IMR-90 (cell line): ENCODE results near the gene ZNF774. TPM values are rescaled to one million over a fixed set of nuclear protein-coding genes. Genes with fewer than 3 reads are reported as not detected.
A peak's percentile ranks its signal among the peaks of the same experiment; 100 is the strongest.

Experiments used
- ATAC-seq: fragments of 200-7000 bp; cut with Tn5 transposase; 2 replicates; pipeline ENCODE4 v1.9.1; 2020; ENCODE audit warnings: low read depth, mild to moderate bottlenecking, moderate library complexity
- BruUV-seq: library from RNA; stranded (reverse); fragments of 400-500 nt; replicated peaks from 2 replicates; lab custom pipeline; 2021; lab: Mats Ljungman, UMichigan
- CTCF ChIA-PET: fragments of 300-600 bp; formaldehyde crosslinking; extraction: SDS; loops from one replicate; lab custom pipeline; 2021; ENCODE audit warnings: antibody characterized with exemption; lab: Yijun Ruan, JAX
- POLR2A ChIA-PET: fragments of 300-600 bp; sonication (Branson Sonifier 250); formaldehyde crosslinking; loops from one replicate; lab custom pipeline; 2022; ENCODE audit warnings: antibody characterized with exemption; ENCODE audit not compliant: unreplicated experiment; lab: Charles Lee
- DNase-seq: peaks from one replicate; pipeline ENCODE4 v3.0.0; 2013
- H2AFZ ChIP-seq: replicated peaks from 2 replicates; pipeline ENCODE3; 2013; ENCODE audit warnings: low read length, mild to moderate bottlenecking; ENCODE audit not compliant: poor library complexity
- H2AK5ac ChIP-seq: 2 replicates; pipeline ENCODE4 v1.6.1; 2013; ENCODE audit warnings: low read depth, low read length, inconsistent platforms
- H2AK9ac ChIP-seq: replicated peaks from 2 replicates; pipeline ENCODE3; 2013; ENCODE audit warnings: mild to moderate bottlenecking, low read depth, low read length, moderate library complexity; ENCODE audit not compliant: poor library complexity
- H2BK120ac ChIP-seq: 2 replicates; pipeline ENCODE4 v1.6.1; 2013; ENCODE audit warnings: low read depth, low read length, inconsistent platforms
- H2BK15ac ChIP-seq: 3 replicates; pipeline ENCODE4 v1.6.1; 2013; ENCODE audit warnings: low read depth, low read length, inconsistent platforms
- H2BK20ac ChIP-seq: 2 replicates; pipeline ENCODE4 v1.6.1; 2013; ENCODE audit warnings: low read depth, mild to moderate bottlenecking, inconsistent platforms, low read length, moderate library complexity
- H2BK5ac ChIP-seq: 2 replicates; pipeline ENCODE4 v1.6.1; 2013; ENCODE audit warnings: mild to moderate bottlenecking, low read depth, low read length, inconsistent platforms; ENCODE audit not compliant: poor library complexity, severe bottlenecking
- H3K14ac ChIP-seq: replicated peaks from 2 replicates; pipeline ENCODE4 v1.6.1; 2013; ENCODE audit warnings: low read depth, low read length, inconsistent platforms
- H3K18ac ChIP-seq: 2 replicates; pipeline ENCODE4 v1.6.1; 2013; ENCODE audit warnings: low read depth, low read length, control low read depth
- H3K23ac ChIP-seq: 2 replicates; pipeline ENCODE4 v1.6.1; 2013; ENCODE audit warnings: low read depth, low read length, inconsistent platforms
- H3K27ac ChIP-seq: 2 replicates; pipeline ENCODE4 v1.5.1; 2013; ENCODE audit warnings: mild to moderate bottlenecking, control low read depth, low read length; ENCODE audit not compliant: insufficient read depth
- H3K27me3 ChIP-seq: 2 replicates; pipeline ENCODE4 v1.6.1; 2013; ENCODE audit warnings: low read length; ENCODE audit not compliant: control insufficient read depth, insufficient read depth
- H3K36me3 ChIP-seq: 2 replicates; pipeline ENCODE4 v1.6.1; 2013; ENCODE audit warnings: low read length, mixed read lengths; ENCODE audit not compliant: control insufficient read depth, insufficient read depth
- H3K4ac ChIP-seq: 2 replicates; pipeline ENCODE4 v1.6.1; 2013; ENCODE audit warnings: low read depth, low read length, inconsistent platforms
- H3K4me1 ChIP-seq: 2 replicates; pipeline ENCODE4 v1.6.1; 2013; ENCODE audit warnings: low read length, mixed read lengths; ENCODE audit not compliant: control insufficient read depth, insufficient read depth
- H3K4me2 ChIP-seq: 2 replicates; pipeline ENCODE4 v1.6.1; 2013; ENCODE audit warnings: low read depth, mild to moderate bottlenecking, control low read depth, low read length, moderate library complexity
- H3K4me3 ChIP-seq: 2 replicates; pipeline ENCODE4 v1.5.1; 2013; ENCODE audit warnings: low read depth, mild to moderate bottlenecking, control low read depth, low read length, moderate library complexity; ENCODE audit not compliant: insufficient read depth
- H3K56ac ChIP-seq: 2 replicates; pipeline ENCODE4 v1.6.1; 2013; ENCODE audit warnings: low read length, inconsistent platforms; ENCODE audit not compliant: insufficient read depth; ENCODE audit errors: extremely low read depth
- H3K79me1 ChIP-seq, 2 experiments: 2 replicates each; pipeline ENCODE4 v1.6.1; 2013; ENCODE audit warnings: low read length in 2 of 2, inconsistent platforms in 1 of 2, low read depth in 1 of 2
- H3K9ac ChIP-seq: 2 replicates; pipeline ENCODE4 v1.6.1; 2013; ENCODE audit warnings: low read depth, low read length, control low read depth
- H3K9me1 ChIP-seq: 2 replicates; pipeline ENCODE4 v1.6.1; 2013; ENCODE audit warnings: low read length, inconsistent platforms; ENCODE audit not compliant: insufficient read depth
- H3K9me3 ChIP-seq: 2 replicates; pipeline ENCODE4 v1.6.1; 2013; ENCODE audit warnings: low read length; ENCODE audit not compliant: control insufficient read depth, insufficient read depth
- H4K20me1 ChIP-seq: 2 replicates; pipeline ENCODE4 v1.6.1; 2013; ENCODE audit warnings: low read length, inconsistent platforms; ENCODE audit not compliant: insufficient read depth
- H4K5ac ChIP-seq: 2 replicates; pipeline ENCODE4 v1.6.1; 2013; ENCODE audit warnings: mild to moderate bottlenecking, low read depth, low read length, control low read depth
- H4K8ac ChIP-seq, 2 experiments: 2 replicates each; pipeline ENCODE4 v1.6.1; 2013; ENCODE audit warnings: low read depth in 2 of 2, low read length in 2 of 2, control low read depth in 1 of 2, inconsistent platforms in 1 of 2
- H4K91ac ChIP-seq: 2 replicates; pipeline ENCODE4 v1.6.1; 2013; ENCODE audit warnings: low read depth, low read length, inconsistent platforms; ENCODE audit not compliant: insufficient read depth
- CEBPB ChIP-seq: IDR thresholded peaks from 2 replicates; pipeline ENCODE4 v1.6.1; 2012; ENCODE audit warnings: low read depth, low read length, improper control_type of control experiment
- ELK1 ChIP-seq: fragments of 150-350 bp; IDR thresholded peaks from 2 replicates; pipeline ENCODE4 v1.6.1; 2016; ENCODE audit warnings: low read depth, mild to moderate bottlenecking, low read length, moderate library complexity, borderline replicate concordance
- FOS ChIP-seq: fragments of 150-350 bp; IDR thresholded peaks from 2 replicates; pipeline ENCODE4 v1.6.1; 2016; ENCODE audit warnings: low read depth, low read length
- WGBS, 2 experiments: methylation state at CpG; one replicate each; pipeline versions ENCODE4 v1.1.5 to v1.1.7; 2013; ENCODE audit warnings: missing lambda C conversion rate in 2 of 2; ENCODE audit not compliant: insufficient read length in 1 of 2; ENCODE audit errors: extremely low coverage in 2 of 2; 5-methylcytosine and 5-hydroxymethylcytosine counted together
- dilution Hi-C: fragments of 300-500 bp; cut with HindIII; formaldehyde crosslinking; loops from one replicate; pipeline ENCODE4 v1.14.3; 2018; ENCODE audit warnings: low sequenced_read_pairs; ENCODE audit not compliant: unreplicated experiment
- in situ Hi-C: fragments of 300-500 bp; cut with MboI; formaldehyde crosslinking; loops from 3 replicates; pipeline ENCODE4 v1.14.3; 2019; ENCODE audit warnings: low sequenced_read_pairs, inconsistent platforms, mixed read lengths
- intact Hi-C: fragments of 100-400 bp; cut with micrococcal nuclease; formaldehyde crosslinking; loops from 2 replicates; pipeline ENCODE4 v1.10.0; 2022
- polyA plus RNA-seq, 3 experiments: library from polyadenylated mRNA; depleted of rRNA; stranded (reverse); fragments of >200 nt; gene quantifications; 2 replicates each; pipeline ENCODE4 v1.2.3, GENCODE V29; 2012; ENCODE audit warnings: low replicate concordance in 1 of 3
- total RNA-seq: library from RNA; depleted of rRNA; stranded (reverse); fragments of >200 nt; gene quantifications from 2 replicates; pipeline ENCODE4 v1.2.3, GENCODE V29; 2012

The ZNF774 gene
- total and polyA plus RNA-seq, 2 of the 4 experiments (the other 2 are of a cell fraction), result 0.91 to 1.1 TPM

DNA sequence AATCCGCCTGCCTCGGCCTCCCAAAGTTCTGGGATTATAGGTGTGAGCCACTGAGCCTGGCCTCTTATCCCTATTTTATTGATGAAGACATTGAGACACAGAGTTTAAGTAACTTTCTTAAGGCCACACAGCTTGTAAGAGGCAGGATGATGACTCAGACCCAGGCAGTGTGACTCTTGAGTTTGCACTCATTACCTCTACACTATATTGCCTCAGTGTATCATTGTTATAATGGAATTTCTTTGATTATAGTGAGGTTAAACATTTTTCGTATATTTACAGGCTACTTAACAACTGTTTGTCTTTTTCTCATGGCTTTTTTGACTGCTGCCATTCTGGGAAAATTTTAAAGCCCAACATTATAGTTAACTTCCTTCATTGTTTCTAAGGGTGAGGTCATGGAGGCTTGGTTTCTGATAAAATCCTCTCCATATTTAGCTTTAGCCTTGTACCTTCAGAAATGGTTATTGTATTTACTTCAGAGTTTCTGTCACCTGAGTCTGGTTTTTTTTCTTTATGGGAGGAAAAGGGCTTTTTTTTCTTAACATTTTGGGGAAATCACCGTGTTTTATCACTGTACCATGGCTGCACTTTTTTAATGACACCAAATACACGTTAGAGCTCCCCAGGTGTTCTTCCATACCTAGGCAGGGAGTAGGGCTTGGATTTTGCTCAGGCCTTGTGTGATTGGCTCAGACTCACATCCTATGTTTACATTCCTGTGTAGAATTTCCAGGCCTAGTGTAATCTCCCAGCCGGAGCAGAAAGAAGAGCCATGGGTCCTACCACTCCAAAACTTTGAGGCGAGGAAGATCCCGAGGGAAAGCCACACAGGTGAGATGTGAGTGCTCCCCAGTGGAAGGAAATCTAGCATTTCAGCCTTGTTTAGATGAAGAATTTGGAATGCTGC, 6.3 kb downstream of the ZNF774 start:
- WGBS, 2 experiments, result no CpG with 5 or more reads among the region's 8 CpGs

More for the DNA sequence above, 6.3 kb downstream of the ZNF774 start:
- Histone ChIP-seq H2BK20ac (no peak overlapping the region), H3K9ac (no peak overlapping the region), H4K8ac (peak overlapping the region in 1 of 2 experiments; percentile 7; a peak in 1 of 4 replicates), H4K91ac (no peak overlapping the region), H3K4me3 (no peak overlapping the region), H3K9me1 (peaks cover 4% of the 10 kb centered on the region; the same call in 1 of the 2 replicates), H3K4ac (peak overlapping the region; percentile 6; the same call in 1 of the 2 replicates), H2AK9ac (no peak overlapping the region), H4K5ac (0 out of 2 replicates have a peak overlapping the region, but pooled peaks have one; percentile 12), H4K20me1 (no peaks in the 10 kb centered on the region), H2BK5ac (no peak overlapping the region), H3K36me3 (no peaks in the 10 kb centered on the region), H3K79me1 (0 out of 4 replicates have a peak, but pooled peaks cover 0 to 1% of the 10 kb centered on the region in 2 experiments), H2AK5ac (0 out of 2 replicates have a peak overlapping the region, but pooled peaks have one; percentile 31), H3K27me3 (no peaks in the 10 kb centered on the region), H2BK120ac (no peak overlapping the region; the same call in 1 of the 2 replicates), H3K4me1 (peaks cover 11% of the 10 kb centered on the region), H2BK15ac (peak overlapping the region; percentile 2; the same call in 1 of the 3 replicates), H3K14ac (0 out of 2 replicates have a peak overlapping the region, but pooled peaks have one; percentile 8), H3K9me3 (no peaks in the 10 kb centered on the region), H3K56ac (no peak overlapping the region), H3K23ac (no peak overlapping the region), H3K4me2 (no peak overlapping the region), H3K18ac (no peak overlapping the region), H3K27ac (no peak overlapping the region), H2AFZ (no peak overlapping the region)
- CTCF ChIA-PET, result interaction anchor here (0.6 kb wide), 1 partner anchor 496 kb away, joined by 4 read pairs; no protein-coding TSS in a partner anchor
- no TSS peak for BruUV-seq
- dilution Hi-C loops (no loop called here), intact Hi-C loops (no loop called here), in situ Hi-C loops (no loop called here)
- POLR2A ChIA-PET, result no interaction called here
- DNase-seq (peak; percentile 81), ATAC-seq (peak; percentile 58; the same call in 1 of the 2 replicates)
- TF ChIP-seq ELK1, result no peak
- peak; percentile 44; the same call in 1 of the 2 replicates for TF ChIP-seq CEBPB
- TF ChIP-seq FOS, result peak; percentile 67
